ENCODE results near the gene CGB5.
"Not testable (repeated sequence)": the region's sequence is repeated elsewhere in the genome, so short reads cannot be mapped to it uniquely, and the experiment has no call there.

CGB5 gene

DNA sequence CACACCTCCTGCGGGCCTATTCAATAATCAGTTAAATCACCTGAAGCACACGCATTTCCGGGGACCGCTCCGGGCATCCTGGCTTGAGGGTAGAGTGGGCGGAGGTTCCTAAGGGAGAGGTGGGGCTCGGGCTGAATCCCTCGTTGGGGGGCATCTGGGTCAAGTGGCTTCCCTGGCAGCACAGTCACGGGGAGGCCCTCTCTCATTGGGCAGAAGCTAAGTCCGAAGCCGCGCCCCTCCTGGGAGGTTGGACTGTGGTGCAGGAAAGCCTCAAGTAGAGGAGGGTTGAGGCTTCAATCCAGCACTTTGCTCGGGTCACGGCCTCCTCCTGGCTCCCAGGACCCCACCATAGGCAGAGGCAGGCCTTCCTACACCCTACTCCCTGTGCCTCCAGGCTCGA, at the start of gene CGB5:
Gene CGB5, plus strand, starts transcription at position 301 of the 400 bp plus-strand sequence. CDS start 362 bp downstream, outside the sequence.
- not testable (repeated sequence) for DNase-seq

GRCh38 chr19:48994035-48994386, 49.6 kb upstream of the CGB5 start:
- DNase-seq, result no peak

DNA sequence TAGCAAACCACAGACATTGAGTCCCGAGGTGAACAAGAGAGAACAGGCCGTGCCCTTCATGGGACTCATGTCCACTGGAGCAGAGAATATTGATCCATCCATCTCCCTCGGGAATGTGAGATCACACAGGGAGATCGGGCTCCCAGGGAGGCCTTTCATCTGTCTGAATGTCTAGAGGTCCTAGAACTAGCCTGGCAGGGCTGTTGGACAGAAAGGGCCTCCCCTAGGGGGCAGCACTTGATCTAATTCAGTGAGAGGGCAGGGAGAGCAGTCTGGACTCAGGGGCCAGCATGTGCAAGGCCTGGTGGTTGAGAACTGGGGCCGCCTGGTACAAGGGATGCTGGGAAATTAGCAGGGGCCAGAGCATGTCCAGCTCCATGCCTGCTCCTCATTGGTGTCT, 45.7 kb upstream of the CGB5 start:
- DNase-seq, result no peak

- DNase-seq, result no peak
These were observed 43.9 kb upstream of the CGB5 start for GRCh38 chr19:48999481-49000325.

- DNase-seq, result no peak
These were observed 39.5 kb upstream of the CGB5 start for GRCh38 chr19:49004133-49004532.

- DNase-seq, result no peak
These were observed 38.6 kb upstream of the CGB5 start for GRCh38 chr19:49004964-49005614.

GRCh38 chr19:49006905-49007304, 36.7 kb upstream of the CGB5 start:
- DNase-seq, result no peak

GRCh38 chr19:49009828-49010227, 33.8 kb upstream of the CGB5 start:
- no peak for DNase-seq

GRCh38 chr19:49010453-49010852, 33.2 kb upstream of the CGB5 start:
- DNase-seq, result no peak

- no peak for DNase-seq
These were observed 32.5 kb upstream of the CGB5 start for GRCh38 chr19:49011194-49011593.

DNA sequence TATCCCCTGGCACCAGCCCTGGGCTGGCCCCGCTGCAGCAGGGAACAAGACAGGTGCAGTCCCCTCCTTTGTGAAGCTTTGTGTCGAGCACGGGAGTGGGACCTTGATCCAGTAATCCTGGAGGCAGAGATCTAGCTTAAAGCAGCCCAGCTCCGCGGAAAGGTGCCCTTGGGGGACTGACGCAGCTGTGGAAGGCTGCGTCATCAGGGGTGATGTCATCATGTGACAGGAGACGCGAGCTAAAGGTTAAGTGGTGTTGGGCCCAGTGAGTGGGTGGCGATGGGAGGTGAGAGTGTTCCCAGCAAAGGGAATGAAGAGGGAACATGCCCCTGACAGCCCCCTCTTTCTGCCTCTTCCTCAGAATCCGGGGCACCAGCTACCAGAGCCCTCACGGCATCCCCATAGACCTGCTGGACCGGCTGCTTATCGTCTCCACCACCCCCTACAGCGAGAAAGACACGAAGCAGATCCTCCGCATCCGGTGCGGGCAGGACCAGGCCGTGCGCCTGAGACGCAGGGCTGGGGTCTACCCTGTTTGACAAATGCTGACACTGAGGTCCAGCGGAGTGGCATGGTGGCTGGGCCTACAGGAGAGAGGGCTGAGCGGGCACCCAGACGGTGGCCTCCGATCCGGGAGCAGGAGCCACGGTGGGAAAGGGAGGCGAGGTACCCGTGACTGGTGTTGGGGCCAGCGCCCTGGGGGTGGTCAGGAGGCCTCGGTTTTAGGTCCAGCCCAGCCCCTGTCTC, 29.4 kb upstream of the CGB5 start:
- DNase-seq, result no peak

DNA sequence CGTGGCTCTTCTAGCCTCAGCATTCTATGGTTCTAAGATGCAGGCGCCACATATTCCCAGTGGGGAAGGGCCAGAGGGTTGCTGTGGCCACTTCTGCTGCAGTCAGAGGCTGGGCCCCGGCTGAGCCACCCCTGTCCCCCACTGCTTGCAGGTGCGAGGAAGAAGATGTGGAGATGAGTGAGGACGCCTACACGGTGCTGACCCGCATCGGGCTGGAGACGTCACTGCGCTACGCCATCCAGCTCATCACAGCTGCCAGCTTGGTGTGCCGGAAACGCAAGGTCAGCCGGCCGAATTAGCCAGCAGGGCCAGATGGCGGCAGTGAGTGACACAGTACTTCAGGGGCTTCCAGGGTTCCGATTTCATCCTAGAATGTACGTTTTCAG, 28.8 kb upstream of the CGB5 start:
- peak; percentile 45 for DNase-seq

GRCh38 chr19:49016067-49016839, 27.4 kb upstream of the CGB5 start:
- DNase-seq, result no peak

GRCh38 chr19:49017041-49017665, 26.5 kb upstream of the CGB5 start, which contains the start of gene LHB:
TSS of gene LHB (minus strand) at chr19:49017091. CDS start at chr19:49017081, 10 bp downstream.
- no peak for DNase-seq

DNA sequence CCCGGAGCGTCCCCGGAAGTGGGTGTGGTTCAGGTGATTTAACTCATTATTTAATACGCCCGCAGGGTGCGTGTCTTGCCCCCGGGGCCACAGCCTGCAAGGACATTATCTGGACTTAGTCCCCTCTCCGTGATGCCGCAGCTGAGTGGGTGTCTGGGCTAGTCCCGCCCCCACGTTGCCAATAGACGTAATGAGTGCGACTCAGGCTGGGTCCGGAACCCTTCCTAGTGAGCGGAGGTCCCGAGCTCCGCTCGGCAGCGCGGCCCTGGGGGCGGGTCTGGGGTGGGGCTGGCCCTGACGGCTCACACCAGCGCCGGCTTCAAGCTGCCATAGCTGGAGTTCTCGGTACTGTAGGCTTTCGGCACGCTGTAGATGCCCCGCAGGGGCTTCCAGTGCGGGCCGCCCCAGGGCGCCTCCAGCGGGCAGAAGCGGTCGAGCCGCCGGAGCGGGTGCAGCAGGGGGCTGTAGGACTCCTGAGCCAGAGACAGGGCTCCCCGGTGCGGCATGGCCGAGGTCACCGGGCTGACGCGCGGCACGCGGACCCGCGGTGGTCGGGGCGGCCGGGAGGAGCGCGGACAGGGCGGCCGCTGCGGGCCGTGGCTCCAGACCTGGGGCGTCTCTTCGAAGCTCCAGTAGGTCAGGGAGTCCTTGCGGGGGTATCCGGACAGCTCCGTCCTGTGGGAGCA, 25.8 kb upstream of the CGB5 start:
- no peak for DNase-seq

- DNase-seq, result not testable (repeated sequence)
These were observed 25.0 kb upstream of the CGB5 start for GRCh38 chr19:49018388-49019241.

DNA sequence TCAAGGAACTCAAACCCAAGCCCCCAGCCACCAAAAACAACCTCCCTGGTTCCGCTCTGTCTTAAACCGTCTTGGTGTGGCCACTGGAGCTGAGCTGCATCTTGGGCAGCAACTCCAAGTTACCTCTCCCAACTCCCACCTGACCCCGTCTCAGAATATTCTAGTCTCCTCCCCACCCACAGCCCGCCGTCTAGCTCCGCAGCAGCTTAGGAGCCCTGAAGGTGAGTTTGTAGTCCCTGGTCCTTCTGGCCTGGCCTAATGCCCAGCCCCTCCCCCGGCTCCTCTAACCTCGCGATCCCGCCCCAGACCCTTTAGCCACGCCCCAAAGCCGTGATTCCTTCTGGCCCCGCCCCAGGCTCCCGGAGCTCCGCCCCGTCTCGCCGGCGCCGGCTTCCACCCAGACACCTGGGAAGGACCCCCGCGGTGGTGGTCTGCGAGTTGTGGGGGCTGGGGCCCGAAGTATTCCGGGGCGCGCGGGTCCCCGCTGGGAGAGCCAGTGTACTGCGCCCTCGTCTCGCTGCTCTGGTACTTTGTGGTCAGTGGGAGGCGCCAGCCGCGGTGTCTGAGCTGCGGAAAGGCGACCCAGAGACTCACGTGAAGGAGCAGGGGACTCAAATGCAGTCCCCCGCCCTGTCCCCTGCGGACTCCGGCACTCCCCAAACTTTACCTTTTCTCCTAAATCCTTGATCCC, 24.3 kb upstream of the CGB5 start:
- no peak for DNase-seq

GRCh38 chr19:49020342-49020741, 23.3 kb upstream of the CGB5 start:
- no peak for DNase-seq

- DNase-seq, result no peak
These were observed 22.4 kb upstream of the CGB5 start for GRCh38 chr19:49020931-49021895.

All from NCI-H524 treated with DMSO at 0.1 percent for 48 hours (cell line).